Neural progenitor cell (in vitro differentiated cells): ENCODE data around the gene SNCG. TPM values are rescaled to one million over a fixed set of nuclear protein-coding genes. Genes with fewer than 3 reads are reported as not detected.

ENCODE experiments used
- DNase-seq: peaks from one replicate; pipeline ENCODE4 v3.0.0-alpha.2; 2016; ENCODE audit warnings: low spot score
- H2AFZ ChIP-seq: fragments of 200-600 bp; sonication (generic); replicated peaks from 2 replicates; pipeline ENCODE4 v1.6.1; 2016; ENCODE audit warnings: antibody characterized with exemption
- H3F3A ChIP-seq: fragments of 200-600 bp; sonication (generic); 2 replicates; pipeline ENCODE4 v1.6.1; 2016; ENCODE audit warnings: antibody characterized with exemption, low read depth
- H3K27ac ChIP-seq: fragments of 200-600 bp; sonication (generic); 2 replicates; pipeline ENCODE4 v1.5.1; 2016; ENCODE audit warnings: mild to moderate bottlenecking
- H3K27me3 ChIP-seq: fragments of 200-600 bp; sonication (generic); 2 replicates; pipeline ENCODE4 v1.6.1; 2016; ENCODE audit warnings: mild to moderate bottlenecking, moderate library complexity
- H3K36me3 ChIP-seq: fragments of 200-600 bp; sonication (generic); 2 replicates; pipeline ENCODE4 v1.5.1; 2016
- H3K4me1 ChIP-seq: fragments of 200-600 bp; sonication (generic); 2 replicates; pipeline ENCODE4 v1.6.1; 2016; ENCODE audit warnings: mixed run types
- H3K4me2 ChIP-seq: fragments of 200-600 bp; sonication (generic); 2 replicates; pipeline ENCODE4 v1.6.1; 2016
- H3K4me3 ChIP-seq: fragments of 200-600 bp; sonication (generic); 2 replicates; pipeline ENCODE4 v1.5.1; 2016
- H3K79me2 ChIP-seq: fragments of 200-600 bp; sonication (generic); 2 replicates; pipeline ENCODE4 v1.6.1; 2016; ENCODE audit warnings: low read depth
- H3K9ac ChIP-seq: fragments of 200-600 bp; sonication (generic); 2 replicates; pipeline ENCODE4 v1.6.1; 2016
- H3K9me3 ChIP-seq: fragments of 200-600 bp; sonication (generic); 2 replicates; pipeline ENCODE4 v1.5.1; 2016; ENCODE audit warnings: low read depth
- H4K20me1 ChIP-seq: fragments of 200-600 bp; sonication (generic); 2 replicates; pipeline ENCODE4 v1.6.1; 2016; ENCODE audit warnings: low read depth
- H3K27ac Mint-ChIP-seq: 3 replicates; pipeline ENCODE4 v1.8.0; 2021; ENCODE audit warnings: mixed read lengths
- H3K27me3 Mint-ChIP-seq: 2 replicates; pipeline ENCODE4 v1.8.0; 2022; ENCODE audit warnings: low read depth, mild to moderate bottlenecking, inconsistent platforms, moderate library complexity, mixed read lengths; ENCODE audit not compliant: insufficient read depth
- H3K36me3 Mint-ChIP-seq: 3 replicates; pipeline ENCODE4 v1.8.0; 2021; ENCODE audit warnings: mixed read lengths
- H3K4me1 Mint-ChIP-seq: 3 replicates; pipeline ENCODE4 v1.8.0; 2021; ENCODE audit warnings: mixed read lengths
- H3K4me3 Mint-ChIP-seq: 3 replicates; pipeline ENCODE4 v1.8.0; 2021; ENCODE audit warnings: mild to moderate bottlenecking, moderate library complexity, mixed read lengths
- H3K9me3 Mint-ChIP-seq: 3 replicates; pipeline ENCODE4 v1.8.0; 2020; ENCODE audit warnings: mixed read lengths
- CTCF ChIP-seq: fragments of 200-600 bp; sonication (generic); IDR thresholded peaks from 2 replicates; pipeline ENCODE4 v1.5.1; 2017; ENCODE audit warnings: antibody characterized with exemption, mild to moderate bottlenecking
- EZH2 ChIP-seq: fragments of 200-600 bp; sonication (generic); IDR thresholded peaks from 2 replicates; pipeline ENCODE4 v1.6.1; 2017; ENCODE audit warnings: antibody characterized with exemption, mild to moderate bottlenecking, moderate library complexity
- EZH2phosphoT487 ChIP-seq: fragments of 200-600 bp; sonication (generic); IDR thresholded peaks from 2 replicates; pipeline ENCODE4 v1.6.1; 2017; ENCODE audit warnings: antibody characterized with exemption
- total RNA-seq: library from RNA; depleted of rRNA; stranded (reverse); fragments of >200 nt; gene quantifications from 2 replicates; pipeline ENCODE4 v1.2.3, GENCODE V29; 2015; ENCODE audit warnings: low replicate concordance

Gene SNCG
- total RNA-seq, 1 donor from 2014 or later: not detected

DNA sequence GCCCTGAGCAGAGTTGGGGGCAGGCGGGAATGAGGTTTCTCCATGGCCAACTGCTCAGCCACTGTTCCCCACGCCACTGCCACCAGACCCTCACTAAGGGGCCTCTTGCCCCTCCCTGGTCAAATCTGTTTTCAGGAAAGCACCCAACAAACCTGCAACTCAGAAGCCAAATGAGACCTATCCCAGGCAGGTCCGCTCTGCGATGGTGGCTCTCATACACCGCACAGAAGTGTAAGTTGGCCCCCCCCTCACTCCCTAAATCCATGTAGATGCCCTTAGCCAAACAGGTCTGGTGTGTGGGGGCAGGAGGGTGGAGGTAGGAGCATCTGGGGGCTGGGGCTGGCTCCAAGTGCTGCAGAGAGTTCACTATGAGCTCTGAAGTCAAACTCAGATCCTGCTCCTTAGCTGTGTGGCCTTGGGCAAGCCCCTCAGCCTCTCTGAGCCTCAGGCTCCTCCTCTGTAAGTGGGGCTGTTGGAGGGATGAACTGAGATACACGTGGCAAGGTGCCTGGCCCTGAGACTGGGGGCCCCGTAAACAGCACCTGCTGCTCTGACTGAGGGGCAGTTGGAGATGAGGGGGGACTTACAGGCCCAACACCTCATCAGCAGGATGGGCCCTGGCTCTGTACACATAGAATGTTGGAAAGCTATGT, 2.1 kb upstream of the SNCG start:
- Mint-ChIP-seq H3K9me3 (peaks cover 25% of the 10 kb centered on the region), H3K27ac (peak overlapping the region; percentile 90), H3K27me3 (peaks cover 7% of the 10 kb centered on the region), H3K4me1 (peaks cover 53% of the 10 kb centered on the region), H3K36me3 (peaks cover 2% of the 10 kb centered on the region), H3K4me3 (no peak overlapping the region)
- Histone ChIP-seq H3K4me3 (no peak overlapping the region), H3F3A (no peaks in the 10 kb centered on the region), H4K20me1 (no peaks in the 10 kb centered on the region), H3K79me2 (no peaks in the 10 kb centered on the region), H3K36me3 (no peaks in the 10 kb centered on the region), H3K4me2 (no peak overlapping the region), H3K27me3 (no peaks in the 10 kb centered on the region), H3K27ac (no peak overlapping the region), H3K9ac (no peak overlapping the region), H2AFZ (no peak overlapping the region), H3K9me3 (peaks cover 6% of the 10 kb centered on the region), H3K4me1 (peaks cover 33% of the 10 kb centered on the region)
- TF ChIP-seq EZH2phosphoT487 (no peak), CTCF (no peak), EZH2 (no peak)
- DNase-seq: no peak

DNA sequence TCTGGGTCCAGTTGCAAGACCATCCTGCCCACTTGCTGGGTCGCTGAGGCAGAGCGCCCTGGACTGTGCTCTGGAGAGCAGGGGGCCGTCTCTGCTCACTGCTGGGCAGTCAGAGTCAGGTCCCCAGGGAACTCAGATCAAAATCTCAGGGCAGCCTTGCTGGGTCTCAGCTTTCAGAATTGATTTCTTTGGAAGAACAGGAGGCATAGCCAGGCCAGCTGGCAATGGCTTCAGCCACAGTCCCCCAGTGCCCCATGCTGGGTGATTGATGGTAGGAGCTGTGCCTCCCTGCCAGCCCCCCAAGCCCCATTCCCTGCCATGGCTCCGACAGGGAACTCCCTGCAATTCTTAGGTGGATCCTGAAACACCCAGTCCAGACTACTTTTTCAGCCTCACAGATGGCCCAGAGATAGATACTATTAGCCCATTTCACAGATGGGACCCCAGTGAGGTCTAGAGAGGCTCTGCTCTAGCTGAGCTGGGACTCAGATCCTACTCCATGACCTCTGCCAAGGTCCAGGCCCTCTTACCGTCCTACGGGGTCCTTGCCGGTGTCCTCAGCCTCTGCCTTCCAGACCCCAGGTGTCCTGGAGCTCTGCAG, 1.5 kb upstream of the SNCG start:
- DNase-seq: no peak
- H3K4me3 Mint-ChIP-seq: peak overlapping the region; percentile 38
- H3K27me3 ChIP-seq: no peaks in the 10 kb centered on the region
- peaks cover 6% of the 10 kb centered on the region for H3K9me3 ChIP-seq
- no peaks in the 10 kb centered on the region for H4K20me1 ChIP-seq
- H3K4me3 ChIP-seq: no peak overlapping the region
- TF ChIP-seq EZH2 (no peak), EZH2phosphoT487 (no peak), CTCF (no peak)
- no peak overlapping the region for H3K27ac ChIP-seq
- H3F3A ChIP-seq: no peaks in the 10 kb centered on the region
- H3K27me3 Mint-ChIP-seq: peaks cover 6% of the 10 kb centered on the region
- H3K9ac ChIP-seq: no peak overlapping the region
- peak overlapping the region; percentile 37 for H3K27ac Mint-ChIP-seq
- H3K4me1 Mint-ChIP-seq: peaks cover 53% of the 10 kb centered on the region
- H2AFZ ChIP-seq: no peak overlapping the region
- H3K79me2 ChIP-seq: no peaks in the 10 kb centered on the region
- peaks cover 1% of the 10 kb centered on the region for H3K36me3 Mint-ChIP-seq
- H3K4me1 ChIP-seq: peaks cover 33% of the 10 kb centered on the region
- H3K36me3 ChIP-seq: no peaks in the 10 kb centered on the region
- no peak overlapping the region for H3K4me2 ChIP-seq
- peaks cover 21% of the 10 kb centered on the region for H3K9me3 Mint-ChIP-seq

DNA sequence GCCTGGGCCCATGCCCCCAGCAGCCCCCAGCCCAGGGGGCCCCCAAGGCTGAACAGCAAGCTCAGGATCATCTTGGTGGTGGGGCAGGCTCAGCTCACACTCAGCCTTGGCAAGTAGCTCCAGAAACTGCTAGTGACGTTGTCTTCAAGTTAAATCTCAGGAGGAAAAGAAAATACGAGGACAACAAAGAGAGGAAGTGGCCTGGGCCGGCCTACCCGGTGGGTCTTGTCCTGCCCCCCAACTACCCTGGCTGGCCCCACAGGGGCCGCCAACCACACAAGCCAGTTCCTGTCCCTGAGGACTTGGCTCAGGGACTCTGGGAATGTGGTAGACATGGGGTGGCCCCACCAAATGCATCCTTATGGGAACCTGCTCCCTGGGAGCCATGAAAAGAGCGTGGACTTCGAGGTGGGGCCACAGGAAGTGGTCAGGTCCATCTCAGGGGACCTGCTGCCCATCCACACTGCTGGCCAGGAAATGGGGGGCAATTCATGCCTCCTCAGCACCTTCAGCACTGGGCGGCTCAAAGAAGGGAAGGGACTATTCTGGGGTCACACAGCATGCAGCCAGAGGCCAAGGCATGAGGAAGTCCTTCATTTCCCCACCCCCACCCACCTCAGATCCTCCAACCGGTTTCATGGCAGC, 806 bp upstream of the SNCG start, which contains the start of gene MMRN2:
Gene MMRN2, minus strand, starts transcription at position 145 of the 645 bp plus-strand sequence. Its CDS starts 74 bp downstream, at position 71.
- no peak within 1 kb of the TSS for H3K9ac ChIP-seq
- Mint-ChIP-seq H3K36me3 (no peaks in the 10 kb centered on the region), H3K27me3 (peaks cover 6% of the 10 kb centered on the region), H3K27ac (peak within 1 kb of the TSS; percentile 91), H3K9me3 (peaks cover 15% of the 10 kb centered on the region), H3K4me1 (peaks cover 53% of the 10 kb centered on the region), H3K4me3 (peak within 1 kb of the TSS; percentile 38)
- H4K20me1 ChIP-seq: no peaks in the 10 kb centered on the region
- no peak within 1 kb of the TSS for H3K4me3 ChIP-seq
- no peak within 1 kb of the TSS for H2AFZ ChIP-seq
- H3K4me2 ChIP-seq: no peak within 1 kb of the TSS
- peaks cover 6% of the 10 kb centered on the region for H3K9me3 ChIP-seq
- H3K27me3 ChIP-seq: no peaks in the 10 kb centered on the region
- no peaks in the 10 kb centered on the region for H3K79me2 ChIP-seq
- H3F3A ChIP-seq: no peaks in the 10 kb centered on the region
- H3K27ac ChIP-seq: no peak within 1 kb of the TSS
- TF ChIP-seq EZH2 (no peak), CTCF (no peak), EZH2phosphoT487 (no peak)
- H3K4me1 ChIP-seq: peaks cover 33% of the 10 kb centered on the region
- DNase-seq: no peak
- no peaks in the 10 kb centered on the region for H3K36me3 ChIP-seq
